SK-N-SH (cell line): ENCODE measurements around the gene ARFGAP1. TPM values are rescaled to one million over a fixed set of nuclear protein-coding genes. Genes with fewer than 3 reads are reported as not detected.

ENCODE experiments used
- CTCF ChIA-PET: fragments of 300-600, 350-600 bp; formaldehyde crosslinking; extraction: SDS; loops from one replicate; lab custom pipeline; 2021; lab: Yijun Ruan, JAX
- POLR2A ChIA-PET: fragments of 350-600 bp; sonication (Branson Sonifier 250); formaldehyde crosslinking; extraction: SDS; loops from one replicate; lab custom pipeline; 2020; ENCODE audit warnings: antibody characterized with exemption, inconsistent platforms; lab: Yijun Ruan, JAX
- DNase-seq: peaks from one replicate; pipeline ENCODE4 v3.0.0; 2012
- H2AFZ ChIP-seq: fragments of 200-600 bp; sonication (generic); 2 replicates; pipeline ENCODE4 v1.8.1; 2016; ENCODE audit warnings: antibody characterized with exemption, mild to moderate bottlenecking, low read depth
- H3F3A ChIP-seq: fragments of 200-600 bp; sonication (generic); replicated peaks from 2 replicates; pipeline ENCODE3; 2016; ENCODE audit warnings: antibody characterized with exemption, mild to moderate bottlenecking; ENCODE audit not compliant: insufficient read depth
- H3K27ac ChIP-seq, 2 experiments: fragments of 200-500 bp in 1 of 2; fragments of 200-600 bp in 1 of 2; sonication (Bioruptor generic) in 1 of 2; sonication (generic), shearing (Covaris generic) in 1 of 2; 2 replicates each; pipeline versions ENCODE4 v1.5.1 to v1.6.1; 2014 to 2016; ENCODE audit warnings: low read depth in 2 of 2, inconsistent platforms in 1 of 2, low read length in 1 of 2, mild to moderate bottlenecking in 1 of 2, mixed read lengths in 1 of 2
- H3K27me3 ChIP-seq: fragments of 200-600 bp; sonication (generic), shearing (Covaris generic); 2 replicates; pipeline ENCODE4 v1.6.1; 2016; ENCODE audit warnings: mixed run types; ENCODE audit not compliant: insufficient read depth
- H3K36me3 ChIP-seq, 2 experiments: fragments of 200-500 bp in 1 of 2; fragments of 200-600 bp in 1 of 2; sonication (Bioruptor generic) in 1 of 2; sonication (generic) in 1 of 2; replicated peaks in 1 of 2; 2 replicates each; pipeline versions ENCODE3 to v1.5.1; 2014 to 2016; ENCODE audit warnings: low read length in 1 of 2, mild to moderate bottlenecking in 1 of 2; ENCODE audit not compliant: insufficient read depth in 2 of 2, control insufficient read depth in 1 of 2
- H3K4me1 ChIP-seq, 2 experiments: fragments of 200-500 bp in 1 of 2; fragments of 200-600 bp in 1 of 2; sonication (Bioruptor generic) in 1 of 2; sonication (generic), shearing (Covaris generic) in 1 of 2; 2 replicates each; pipeline versions ENCODE4 v1.5.1 to v1.6.1; 2014 to 2016; ENCODE audit warnings: low read depth in 1 of 2, low read length in 1 of 2, mixed run types in 1 of 2; ENCODE audit not compliant: insufficient read depth in 2 of 2, control insufficient read depth in 1 of 2
- H3K4me2 ChIP-seq: fragments of 200-600 bp; sonication (generic), shearing (Covaris generic); 2 replicates; pipeline ENCODE4 v1.6.1; 2017; ENCODE audit warnings: mixed run types
- H3K4me3 ChIP-seq, 2 experiments: fragments of 200-500 bp in 1 of 2; fragments of 200-600 bp in 1 of 2; sonication (Bioruptor generic) in 1 of 2; sonication (generic), shearing (Covaris generic) in 1 of 2; 2 replicates each; pipeline versions ENCODE4 v1.5.1 to v1.8.1; 2014 to 2016; ENCODE audit warnings: low read depth in 2 of 2, inconsistent platforms in 1 of 2, low read length in 1 of 2, mild to moderate bottlenecking in 1 of 2, mixed read lengths in 1 of 2, moderate library complexity in 1 of 2
- H3K79me2 ChIP-seq: fragments of 200-600 bp; sonication (generic); 2 replicates; pipeline ENCODE4 v1.8.1; 2017; ENCODE audit warnings: mild to moderate bottlenecking; ENCODE audit not compliant: insufficient read depth
- H3K9ac ChIP-seq: fragments of 200-600 bp; sonication (generic); 2 replicates; pipeline ENCODE4 v1.6.1; 2017; ENCODE audit warnings: mixed run types
- H3K9me2 ChIP-seq: fragments of 200-600 bp; sonication (generic); 2 replicates; pipeline ENCODE4 v1.6.1; 2017; ENCODE audit warnings: mixed run types
- H3K9me3 ChIP-seq: fragments of 200-600 bp; sonication (generic); 2 replicates; pipeline ENCODE4 v1.6.1; 2017; ENCODE audit warnings: mixed run types, mild to moderate bottlenecking, moderate library complexity
- H4K20me1 ChIP-seq: fragments of 200-600 bp; sonication (generic); 2 replicates; pipeline ENCODE4 v1.6.1; 2017; ENCODE audit warnings: mild to moderate bottlenecking, mixed run types; ENCODE audit not compliant: insufficient read depth
- CHD2 ChIP-seq: fragments of 150-350 bp; IDR thresholded peaks from 2 replicates; pipeline ENCODE4 v1.6.1; 2018; ENCODE audit warnings: low read length; ENCODE audit not compliant: partially characterized antibody
- CTCF ChIP-seq: fragments of 200-600 bp; sonication (generic); IDR thresholded peaks from 2 replicates; pipeline ENCODE4 v1.6.1; 2017; ENCODE audit warnings: antibody characterized with exemption, mild to moderate bottlenecking, moderate library complexity
- ELF1 ChIP-seq: IDR thresholded peaks from 2 replicates; pipeline ENCODE4 v1.4.0; 2012
- EP300 ChIP-seq, 2 experiments: IDR thresholded peaks; 2 replicates each; pipeline versions ENCODE4 v1.4.0 to v1.6.1; 2012; ENCODE audit warnings: borderline replicate concordance in 1 of 2, low read depth in 1 of 2, low read length in 1 of 2
- EZH2phosphoT487 ChIP-seq: fragments of 200-600 bp; sonication (generic); IDR thresholded peaks from 2 replicates; pipeline ENCODE4 v1.6.1; 2017; ENCODE audit warnings: low read depth, mixed run types, mild to moderate bottlenecking, antibody characterized with exemption, moderate library complexity, borderline replicate concordance
- GABPA ChIP-seq: IDR thresholded peaks from 2 replicates; pipeline ENCODE4 v1.4.0; 2012; ENCODE audit warnings: low read depth, mild to moderate bottlenecking
- IRF3 ChIP-seq: fragments of 150-350 bp; IDR thresholded peaks from 2 replicates; pipeline ENCODE4 v1.6.1; 2016; ENCODE audit warnings: mild to moderate bottlenecking, low read depth, low read length
- MEF2A ChIP-seq: IDR thresholded peaks from 2 replicates; pipeline ENCODE4 v1.4.0; 2012; ENCODE audit warnings: low read depth, borderline replicate concordance
- MXI1 ChIP-seq: IDR thresholded peaks from 2 replicates; pipeline ENCODE4 v1.6.1; 2012; ENCODE audit warnings: mild to moderate bottlenecking, low read depth, low read length, improper control_type of control experiment
- NFIC ChIP-seq: IDR thresholded peaks from 2 replicates; pipeline ENCODE4 v1.4.0; 2012; ENCODE audit warnings: borderline replicate concordance
- POLR2AphosphoS5 ChIP-seq: IDR thresholded peaks from 2 replicates; pipeline ENCODE4 v1.6.1; 2012; ENCODE audit warnings: low read depth, low read length
- REST ChIP-seq: IDR thresholded peaks from 2 replicates; pipeline ENCODE4 v1.6.1; 2012; ENCODE audit warnings: mild to moderate bottlenecking, low read depth, low read length, moderate library complexity
- RFX5 ChIP-seq: IDR thresholded peaks from 2 replicates; pipeline ENCODE4 v1.6.1; 2012; ENCODE audit warnings: mild to moderate bottlenecking, improper control_type of control experiment, low read length
- RXRA ChIP-seq: IDR thresholded peaks from 2 replicates; pipeline ENCODE4 v1.4.0; 2012; ENCODE audit warnings: low read depth, mild to moderate bottlenecking, borderline replicate concordance
- SIN3A ChIP-seq: IDR thresholded peaks from 2 replicates; pipeline ENCODE4 v1.6.1; 2012; ENCODE audit warnings: low read depth, mild to moderate bottlenecking, low read length, moderate library complexity, borderline replicate concordance
- TAF1 ChIP-seq: IDR thresholded peaks from 2 replicates; pipeline ENCODE4 v1.6.1; 2012; ENCODE audit warnings: low read depth, mild to moderate bottlenecking, low read length, moderate library complexity, borderline replicate concordance
- TCF12 ChIP-seq: IDR thresholded peaks from 2 replicates; pipeline ENCODE4 v1.4.0; 2012
- USF2 ChIP-seq: fragments of 150-350 bp; IDR thresholded peaks from 2 replicates; pipeline ENCODE4 v1.6.1; 2017; ENCODE audit warnings: antibody characterized with exemption, low read length, low read depth, borderline replicate concordance
- WGBS: methylation state at CpG from one replicate; pipeline ENCODE4 v1.1.6; 2017; ENCODE audit warnings: low lambda C conversion rate; 5-methylcytosine and 5-hydroxymethylcytosine counted together
- polyA plus RNA-seq, 3 experiments: library from polyadenylated mRNA; depleted of rRNA; stranded (reverse); fragments of >200 nt; gene quantifications; 2 replicates each; pipeline ENCODE4 v1.2.3, GENCODE V29; 2012

The ARFGAP1 gene
- polyA plus RNA-seq, 1 of the 3 experiments (the other 2 are of a cell fraction) = 72.7 TPM

- H3K36me3 ChIP-seq = no peaks in the 10 kb centered on the region
- ChIA-PET POLR2A (no interaction called here), CTCF (interaction anchor here (0.9 to 4.0 kb wide), 3 partner anchors 9 to 20 kb away, joined by 3 to 28 read pairs (median 3); no protein-coding TSS in a partner anchor)
- TF ChIP-seq POLR2AphosphoS5 = no peak
- TF ChIP-seq RXRA = no peak
- H3K4me1 ChIP-seq = peaks cover 0 to 3% of the 10 kb centered on the region in 2 experiments; a peak in 1 of 4 replicates
- no peak overlapping the region for H3K4me2 ChIP-seq
- H3K79me2 ChIP-seq = no peaks in the 10 kb centered on the region
- H3F3A ChIP-seq = no peaks in the 10 kb centered on the region
- no peak overlapping the region for H3K4me3 ChIP-seq
- DNase-seq = no peak
- 51% methylated on average over 12 of the region's 18 CpGs for WGBS
- no peaks in the 10 kb centered on the region for H4K20me1 ChIP-seq
- no peaks in the 10 kb centered on the region for H3K9me3 ChIP-seq
- H3K27me3 ChIP-seq = no peaks in the 10 kb centered on the region
- H3K9ac ChIP-seq = no peak overlapping the region
- H2AFZ ChIP-seq = no peak overlapping the region
- H3K27ac ChIP-seq = no peak overlapping the region
- no peaks in the 10 kb centered on the region for H3K9me2 ChIP-seq
These were observed 56.9 kb downstream of the ARFGAP1 start for GRCh38 chr20:63329331-63330083.

GRCh38 chr20:63330084-63330760 is 57.6 kb downstream of the ARFGAP1 start:
- Histone ChIP-seq H3K4me1 (peaks cover 0 to 3% of the 10 kb centered on the region in 2 experiments; a peak in 1 of 4 replicates), H3K27me3 (no peaks in the 10 kb centered on the region), H3K9ac (no peak overlapping the region), H3K79me2 (no peaks in the 10 kb centered on the region), H3K9me2 (no peaks in the 10 kb centered on the region), H3K4me2 (no peak overlapping the region), H3K9me3 (no peaks in the 10 kb centered on the region), H3F3A (no peaks in the 10 kb centered on the region), H3K36me3 (no peaks in the 10 kb centered on the region), H4K20me1 (no peaks in the 10 kb centered on the region), H3K4me3 (no peak overlapping the region), H2AFZ (no peak overlapping the region), H3K27ac (no peak overlapping the region)
- ChIA-PET POLR2A (no interaction called here), CTCF (interaction anchor here (0.9 to 4.0 kb wide), 5 partner anchors 8 to 147 kb away, joined by 3 to 28 read pairs (median 3); no protein-coding TSS in a partner anchor)
- 75% methylated on average over 12 of the region's 20 CpGs for WGBS
- DNase-seq = no peak
- no peak for TF ChIP-seq ELF1
- no peak for TF ChIP-seq CHD2
- TF ChIP-seq TCF12 = no peak
- TF ChIP-seq MXI1 = no peak
- TF ChIP-seq REST = no peak
- no peak for TF ChIP-seq IRF3
- TF ChIP-seq TAF1 = no peak
- TF ChIP-seq CTCF = no peak
- no peak for TF ChIP-seq MEF2A
- no peak for TF ChIP-seq NFIC
- TF ChIP-seq EZH2phosphoT487 = no peak
- no peak for TF ChIP-seq GABPA
- TF ChIP-seq EP300 (IDR thresholded peaks at IDR 0.05; ENCODE audit: borderline replicate concordance in 1 of 2, low read depth in 1 of 2, low read length in 1 of 2) = no peak
- no peak for TF ChIP-seq RFX5
- no peak for TF ChIP-seq USF2
- TF ChIP-seq SIN3A = no peak
